GM12878 (cell line): ENCODE measurements around the gene CTNNA2.

Source experiments
- ATF3 ChIP-seq: IDR thresholded peaks from 2 replicates; pipeline ENCODE4 v1.6.1; 2011; ENCODE audit warnings: low read depth, mild to moderate bottlenecking, low read length, moderate library complexity, borderline replicate concordance; ENCODE audit errors: extremely low read depth
- POU2F2 ChIP-seq: IDR thresholded peaks from 3 replicates; pipeline ENCODE4 v1.6.1; 2011; ENCODE audit warnings: low read depth, mild to moderate bottlenecking, low read length, borderline replicate concordance
- ZBTB33 ChIP-seq: fragments of 450-650 bp; IDR thresholded peaks from 2 replicates; pipeline ENCODE4 v1.6.1; 2017; ENCODE audit warnings: mild to moderate bottlenecking

- TF ChIP-seq POU2F2 = no peak
- no peak for TF ChIP-seq ATF3
- TF ChIP-seq ZBTB33 = no peak
Observed at GRCh38 chr2:79716266-79716665, 203.4 kb downstream of the CTNNA2 start.
